Measurements from ENCODE around the gene ADAMTS9.
"Not testable (repeated sequence)": the region's sequence is repeated elsewhere in the genome, so short reads cannot be mapped to it uniquely, and the experiment has no call there.

The ADAMTS9 gene

DNA sequence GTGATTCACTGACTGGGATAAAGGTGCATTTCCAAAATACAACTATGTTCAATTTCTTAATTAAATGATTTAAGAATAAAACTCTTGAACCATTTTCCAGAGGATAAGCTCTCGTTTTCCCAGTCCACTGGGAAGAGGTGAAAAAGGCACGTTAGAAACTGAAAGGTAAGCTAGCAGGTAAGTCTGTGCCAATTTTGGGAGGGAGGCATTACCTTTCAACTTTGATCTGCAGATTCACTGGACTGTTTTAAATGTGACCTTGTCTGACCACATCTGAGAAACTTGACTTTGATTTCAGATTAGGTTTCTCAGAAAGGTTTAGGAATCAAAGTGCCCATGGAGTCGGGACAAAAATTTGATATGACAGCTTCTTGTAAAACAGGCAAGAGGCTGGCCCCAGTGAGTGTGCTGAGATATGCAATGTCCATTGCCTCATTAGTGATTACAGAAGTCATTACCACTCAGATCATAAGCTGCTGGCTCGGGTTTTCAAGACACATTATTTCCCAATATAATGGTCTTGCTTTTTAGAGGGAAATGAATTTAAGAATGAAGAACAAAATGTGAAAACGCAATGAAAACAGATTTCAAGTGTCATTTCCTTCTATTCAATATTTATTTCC, 118.8 kb downstream of the ADAMTS9 start:
- ATAC-seq, result no peak

DNA sequence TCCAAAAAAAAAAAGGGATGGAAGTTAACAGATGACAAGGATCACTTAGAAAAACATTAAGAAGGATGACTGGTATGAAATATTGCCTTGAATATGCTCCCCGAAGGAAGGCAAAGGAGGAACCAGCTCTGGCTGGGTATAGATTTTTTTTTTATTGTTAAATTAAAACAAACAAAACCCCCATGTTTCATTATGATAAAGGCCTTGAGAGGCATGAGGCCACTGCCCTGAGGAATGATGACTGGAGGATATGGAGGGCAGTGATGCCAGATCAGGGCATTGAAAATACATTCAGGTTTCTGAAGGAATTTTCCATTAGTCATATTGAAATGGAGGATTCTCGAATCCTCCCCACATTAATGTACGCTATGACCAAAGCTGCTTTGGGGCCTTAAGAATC, 120.9 kb downstream of the ADAMTS9 start:
- no peak for ATAC-seq

DNA sequence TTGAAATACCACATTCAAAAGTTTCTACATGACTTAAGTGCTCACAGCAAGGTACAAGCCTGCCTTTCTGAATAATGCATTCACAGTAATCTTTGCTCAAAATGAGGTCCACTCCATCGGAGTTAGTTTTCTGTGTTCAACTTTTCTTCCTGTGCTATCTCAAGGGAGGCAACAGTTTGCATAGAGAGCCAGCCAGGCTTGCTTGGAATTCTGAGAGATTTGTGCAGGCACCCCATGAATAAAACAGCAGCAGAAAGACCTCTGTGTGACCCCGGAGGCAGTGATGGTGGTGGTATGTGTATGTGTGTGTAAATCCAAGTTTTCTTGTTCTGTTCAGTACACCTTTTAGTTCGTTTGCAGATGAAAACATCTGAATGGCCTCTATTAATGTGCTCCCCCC, 124.0 kb downstream of the ADAMTS9 start:
- no peak for ATAC-seq

DNA sequence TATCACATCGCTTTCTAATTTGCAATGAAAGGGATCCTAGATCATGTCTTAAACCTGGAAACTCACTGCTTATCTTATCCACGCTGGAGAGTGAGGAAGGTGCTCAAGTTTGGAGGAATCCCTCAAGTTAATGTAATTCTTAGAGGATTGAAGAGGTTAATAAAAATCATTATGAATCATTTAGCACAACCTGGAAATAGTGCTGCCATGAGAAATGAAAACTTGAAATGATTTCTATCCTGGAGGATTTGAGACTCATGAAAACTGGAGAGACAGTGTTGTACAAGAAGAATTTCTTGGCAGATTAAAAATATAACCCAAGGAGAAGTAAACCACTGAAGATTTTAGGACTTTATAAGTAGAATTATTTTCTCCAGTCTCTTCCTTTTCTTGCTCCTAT, 125.9 kb downstream of the ADAMTS9 start:
- no peak for ATAC-seq

DNA sequence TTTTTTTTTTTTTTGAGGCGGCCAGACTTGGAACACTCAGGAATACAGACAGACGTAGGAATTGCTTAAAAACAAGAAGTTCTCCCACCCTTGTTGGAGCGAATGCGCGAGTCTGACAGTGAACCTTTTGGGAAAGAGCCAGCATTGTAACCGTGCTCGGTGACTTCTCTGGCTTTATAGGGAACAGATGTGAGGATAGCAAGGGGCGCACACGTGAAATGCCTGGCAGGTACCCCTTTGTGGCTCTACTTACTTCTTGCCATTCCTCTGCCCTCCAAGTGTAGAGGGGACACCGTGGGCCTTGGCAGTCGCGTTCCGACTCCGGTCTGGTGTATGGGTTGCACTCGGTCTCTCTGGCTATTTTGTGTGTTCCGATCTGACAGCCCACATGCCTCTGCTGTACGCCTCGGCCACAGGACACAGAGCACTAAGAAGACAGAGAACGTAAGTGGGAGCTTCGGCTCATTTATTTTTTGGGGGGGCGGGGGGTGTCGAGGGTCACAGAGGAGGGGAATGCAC, 126.4 kb downstream of the ADAMTS9 start:
- no peak for ATAC-seq

DNA sequence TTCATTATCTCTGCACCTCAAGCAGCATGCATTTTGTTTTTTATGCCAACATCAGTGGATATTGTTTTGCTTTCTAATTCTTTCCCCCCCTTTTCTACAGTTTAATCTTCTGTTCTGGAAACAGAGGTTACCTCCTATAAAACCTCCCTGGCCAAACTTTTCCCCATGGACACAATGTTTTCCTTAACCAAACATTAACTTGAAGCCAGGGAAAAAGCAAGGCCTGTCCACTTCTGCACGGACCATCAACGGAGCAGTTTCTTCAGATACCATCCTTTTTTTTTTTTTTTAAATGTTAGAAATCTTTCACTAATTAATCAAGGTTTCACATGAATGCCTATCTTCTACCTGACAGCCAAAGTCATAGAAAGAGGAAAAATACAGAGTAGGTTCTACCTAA, 127.0 kb downstream of the ADAMTS9 start:
- ATAC-seq, result no peak

DNA sequence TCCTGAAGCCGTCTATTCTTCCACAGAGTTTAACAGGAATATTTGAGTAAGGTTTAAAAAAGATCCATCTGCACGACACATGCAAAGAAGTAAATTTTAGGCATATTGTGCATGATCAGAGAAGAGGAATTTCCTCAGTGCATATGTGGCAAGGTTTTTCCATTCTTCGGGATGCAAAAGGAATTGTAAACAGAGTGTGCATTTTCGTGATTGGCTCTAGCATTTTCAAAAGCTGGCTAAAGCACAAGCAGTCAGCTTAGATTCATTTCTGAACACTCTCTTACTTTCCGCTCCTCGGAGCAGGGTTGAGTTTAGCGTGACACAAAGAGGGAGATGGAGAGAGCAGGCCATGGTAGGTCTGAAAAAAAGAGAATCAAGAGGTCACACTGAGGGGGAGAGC, 128.2 kb downstream of the ADAMTS9 start:
- no peak for ATAC-seq

DNA sequence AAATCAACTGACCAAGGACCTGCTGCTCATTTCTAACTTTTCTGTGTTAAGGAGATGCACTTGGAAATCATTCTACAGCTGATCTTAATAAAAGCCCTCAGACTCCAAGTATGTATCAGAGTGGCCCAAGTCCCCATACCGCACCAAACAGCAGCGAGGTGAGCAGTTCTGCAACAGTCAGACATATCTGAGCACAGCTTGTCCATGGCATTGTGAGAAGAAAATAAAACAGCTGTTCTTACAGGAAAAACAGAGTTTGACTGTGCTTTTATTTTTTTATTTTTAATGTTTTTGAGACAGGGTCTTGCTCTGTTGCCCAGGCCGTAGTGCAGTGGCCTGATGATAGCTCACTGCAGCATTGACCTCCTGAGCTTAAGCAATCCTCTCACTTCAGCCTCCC, 131.8 kb downstream of the ADAMTS9 start:
- ATAC-seq, result no peak

DNA sequence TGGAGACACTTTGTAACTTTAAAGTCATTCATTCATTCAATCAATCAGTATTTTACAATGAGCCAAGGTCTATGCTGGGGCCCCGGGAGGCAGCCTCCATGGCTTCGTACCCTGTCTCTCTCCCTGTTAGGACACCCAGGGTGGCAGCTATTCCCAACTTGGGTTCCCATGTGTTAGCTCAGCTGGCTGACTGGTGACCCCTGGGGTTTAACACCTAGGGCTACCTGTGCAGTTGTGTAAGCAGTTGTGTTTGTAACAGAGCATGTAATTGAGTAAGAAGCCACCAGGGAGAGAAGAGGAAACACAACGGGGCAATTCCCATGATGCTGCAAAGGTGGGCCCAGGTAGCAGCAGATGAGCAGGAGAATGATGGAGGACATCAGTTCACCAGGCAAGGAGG, 132.4 kb downstream of the ADAMTS9 start:
- ATAC-seq, result no peak

DNA sequence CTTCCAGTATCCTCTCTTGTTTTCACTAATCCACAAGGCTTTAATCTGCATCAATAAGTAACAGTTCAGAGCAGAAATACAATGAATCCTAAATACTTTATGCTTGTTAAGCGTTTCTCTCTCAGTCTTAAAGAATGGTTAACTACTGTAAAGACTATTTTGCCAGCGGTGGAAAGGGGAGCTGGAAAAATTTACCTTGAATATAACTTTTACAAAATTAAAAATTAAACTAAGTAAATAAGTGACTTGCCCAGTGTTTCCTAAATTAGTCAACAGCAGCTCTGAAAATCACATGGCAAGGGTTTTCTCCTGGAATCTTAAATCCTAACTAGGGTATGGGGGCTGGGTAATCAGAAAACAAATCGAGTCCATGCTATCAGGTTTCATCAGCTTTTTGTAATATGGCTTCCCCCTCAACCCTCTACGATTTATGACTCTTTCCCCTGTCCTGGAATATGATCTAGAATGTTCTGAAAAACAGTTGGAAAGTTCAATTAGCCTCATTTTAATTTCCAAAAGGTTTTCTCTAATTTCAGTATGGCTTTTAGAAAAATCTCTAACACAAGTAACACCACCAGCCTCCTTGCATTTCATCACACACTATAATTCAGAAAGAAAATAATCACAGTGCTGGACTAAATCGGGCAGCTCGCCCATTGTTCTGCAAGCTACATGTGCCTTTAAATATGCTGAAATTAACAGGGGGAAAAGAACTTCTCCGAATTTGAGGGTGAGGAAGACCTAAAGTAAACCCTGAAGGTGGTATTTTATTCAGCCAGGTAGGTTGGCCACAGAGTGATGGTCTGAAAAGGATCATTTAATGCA, 133.5 kb downstream of the ADAMTS9 start:
- ATAC-seq, result no peak

DNA sequence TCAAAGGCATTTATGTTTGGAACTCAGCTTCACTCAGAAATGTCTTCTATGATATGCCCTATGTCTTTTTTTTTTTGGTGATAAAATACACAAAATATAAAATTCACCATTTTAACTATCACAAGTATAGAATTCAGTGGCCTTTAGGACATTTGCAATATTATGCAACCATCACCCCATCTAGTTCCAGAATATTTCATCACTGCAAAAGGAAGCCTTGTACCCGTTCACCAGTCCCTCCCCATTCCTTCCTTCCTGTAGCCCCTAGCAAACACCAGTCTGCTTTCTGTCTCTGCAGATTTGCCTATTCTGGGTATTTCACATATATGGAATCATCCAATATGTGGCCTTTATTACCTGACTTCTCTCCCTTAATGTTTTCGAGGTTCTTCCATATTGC, 134.8 kb downstream of the ADAMTS9 start:
- no peak for ATAC-seq

DNA sequence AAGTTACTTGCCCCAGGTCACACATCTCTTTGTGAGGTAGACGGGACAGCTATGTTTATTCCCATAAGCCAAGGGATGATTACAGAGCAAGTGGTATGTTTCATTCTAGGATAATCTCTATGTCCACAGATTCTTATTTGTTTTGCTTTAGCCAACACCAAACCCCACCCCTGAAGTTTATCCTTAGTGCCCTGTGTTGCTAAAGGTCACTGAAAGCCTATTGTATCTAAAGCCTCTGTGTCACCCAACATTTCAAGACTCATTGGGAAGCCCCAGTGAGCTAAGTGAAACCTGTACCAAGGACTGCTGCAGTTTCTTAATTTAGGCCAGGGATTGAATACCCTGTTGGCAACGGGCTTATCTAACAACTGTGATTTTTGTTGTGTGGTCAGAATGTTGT, 135.6 kb downstream of the ADAMTS9 start:
- no peak for ATAC-seq

DNA sequence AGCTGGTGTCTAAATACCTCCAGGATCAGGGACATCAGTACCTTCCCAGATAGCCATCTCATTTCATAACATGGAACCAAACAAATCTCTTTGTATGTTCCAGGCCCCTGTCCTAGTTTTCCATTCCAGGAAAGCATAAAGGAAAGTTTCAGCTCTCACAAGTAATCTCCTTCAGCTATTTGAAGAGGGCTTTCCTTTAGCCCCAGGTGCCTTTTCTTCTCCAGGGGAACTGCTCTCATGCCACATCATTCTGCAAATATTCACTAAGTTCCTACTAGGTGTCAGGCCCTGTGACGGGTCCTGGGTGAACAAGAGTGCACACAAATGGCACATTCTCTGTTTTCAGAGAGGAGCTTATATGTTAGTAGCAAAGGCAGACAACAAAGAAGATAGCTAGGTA, 136.1 kb downstream of the ADAMTS9 start:
- no peak for ATAC-seq

DNA sequence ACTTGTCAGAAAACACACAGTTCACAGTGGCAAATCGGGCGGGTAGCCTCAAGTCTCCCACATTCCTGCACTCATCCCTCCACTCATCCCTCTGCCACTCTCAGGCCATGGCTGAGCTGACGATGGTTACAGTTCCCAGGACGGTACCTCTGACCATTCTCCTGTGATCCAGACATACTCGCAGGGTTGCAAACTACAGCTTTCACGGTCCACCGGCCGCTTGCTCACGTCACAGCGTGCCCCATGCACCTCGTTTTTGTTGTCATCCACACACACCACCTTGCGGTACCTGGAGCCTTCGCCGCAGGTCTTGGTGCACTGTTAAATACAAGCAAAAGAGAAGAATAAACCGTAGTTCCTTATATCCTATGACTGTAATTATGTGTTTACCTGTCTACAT, 137.1 kb downstream of the ADAMTS9 start:
- no peak for ATAC-seq

DNA sequence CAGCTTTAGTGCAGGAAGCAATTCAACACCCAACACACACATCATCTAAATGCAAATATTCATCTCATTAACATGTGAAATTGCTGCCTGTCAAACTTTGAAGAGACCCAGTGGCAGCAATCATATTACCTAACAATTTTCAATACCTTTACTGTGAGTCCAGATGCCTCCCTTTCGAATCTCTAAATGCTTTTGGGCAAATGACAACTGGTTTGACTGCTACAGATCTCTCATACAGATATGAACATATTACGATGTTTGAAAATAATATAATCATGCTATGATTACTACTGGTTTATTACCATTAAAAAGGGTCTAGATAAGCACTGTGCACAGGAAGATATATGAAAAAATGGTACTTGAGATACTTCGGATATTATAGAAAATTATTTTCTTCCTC, 137.9 kb downstream of the ADAMTS9 start:
- no peak for ATAC-seq

DNA sequence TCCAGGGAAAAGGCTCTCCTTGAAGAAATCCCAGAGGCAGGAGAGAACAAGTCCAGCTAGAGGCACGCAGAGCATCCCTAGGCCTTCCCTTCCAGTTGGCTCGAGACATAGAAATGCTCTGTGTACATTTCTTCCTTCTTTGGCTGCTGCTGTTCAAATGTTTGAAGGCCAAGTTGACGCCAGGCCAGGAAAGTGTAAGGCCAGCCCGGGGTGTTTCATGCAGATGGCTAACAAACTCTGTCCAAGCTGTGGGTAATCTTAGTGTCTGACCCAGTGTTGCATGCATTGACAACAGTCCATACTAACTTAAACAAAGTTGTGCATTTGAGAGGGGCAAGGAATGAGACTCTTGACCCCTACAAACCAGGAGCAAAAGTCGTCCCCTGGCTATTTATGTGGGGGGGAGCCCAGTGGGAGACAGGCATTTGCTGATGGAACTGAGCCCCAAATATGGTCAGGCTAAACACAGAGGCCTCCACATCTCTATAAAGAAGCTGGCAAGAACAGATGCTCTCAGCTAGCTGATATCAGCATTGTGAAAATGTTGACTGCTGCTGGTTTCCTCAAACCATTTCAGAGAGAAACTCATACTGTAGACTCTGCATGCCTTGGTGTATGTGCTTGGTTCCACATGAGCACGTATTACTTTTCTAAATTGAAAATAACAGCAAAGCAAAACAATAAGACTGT, 139.5 kb downstream of the ADAMTS9 start:
- no peak for ATAC-seq

DNA sequence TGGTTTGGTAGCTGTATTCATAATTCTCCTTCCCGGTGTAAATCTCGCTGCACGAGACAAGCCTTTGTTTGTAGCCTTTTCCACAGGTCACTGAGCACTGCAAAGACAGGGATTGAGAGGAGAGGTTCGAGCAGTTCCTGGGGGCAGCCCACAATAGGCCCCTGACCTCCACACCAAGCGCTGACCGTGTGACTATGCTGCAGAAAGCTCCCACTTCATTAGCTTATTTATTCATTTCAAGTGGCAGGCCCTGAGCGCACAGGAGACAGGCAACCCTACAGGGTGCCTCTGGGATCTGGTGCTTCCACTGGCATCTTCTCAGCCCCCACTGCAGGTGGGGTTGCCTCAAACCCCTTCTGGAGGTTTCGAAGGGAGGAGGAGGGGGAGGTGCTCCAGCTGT, 140.9 kb downstream of the ADAMTS9 start:
- ATAC-seq, result no peak

DNA sequence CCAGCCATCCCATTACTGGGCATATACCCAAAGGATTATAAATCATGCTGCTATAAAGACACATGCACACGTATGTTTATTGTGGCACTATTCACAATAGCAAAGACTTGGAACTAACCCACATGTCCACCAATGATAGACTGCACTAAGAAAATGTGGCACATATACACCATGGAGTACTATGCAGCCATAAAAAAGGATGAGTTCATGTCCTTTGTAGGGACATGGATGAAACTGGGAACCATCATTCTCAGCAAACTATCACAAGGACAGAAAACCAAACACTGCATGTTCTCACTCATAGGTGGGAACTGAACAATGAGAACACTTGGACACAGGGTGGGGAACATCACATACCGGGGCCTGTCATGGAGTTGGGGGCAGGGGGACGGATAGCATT, 142.6 kb downstream of the ADAMTS9 start:
- ATAC-seq, result not testable (repeated sequence)

DNA sequence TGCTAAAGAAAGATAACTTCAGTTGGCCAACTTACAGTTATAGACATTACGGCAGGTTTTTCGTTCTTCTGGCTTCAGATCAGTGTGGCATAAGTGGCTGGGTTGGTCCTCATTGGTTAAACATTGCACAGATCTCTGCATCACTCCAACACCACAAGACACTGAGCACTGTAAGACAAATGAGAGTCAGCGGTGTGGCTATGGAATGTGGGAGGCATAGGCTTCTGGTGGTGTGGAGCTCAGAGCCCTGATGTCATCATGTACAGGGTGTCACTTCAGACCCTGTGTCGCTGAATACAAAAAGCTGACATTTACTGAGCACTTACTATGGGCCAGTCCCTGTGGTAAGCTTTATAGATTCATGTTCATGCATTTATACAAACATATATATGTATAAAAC, 146.0 kb downstream of the ADAMTS9 start:
- ATAC-seq, result no peak

DNA sequence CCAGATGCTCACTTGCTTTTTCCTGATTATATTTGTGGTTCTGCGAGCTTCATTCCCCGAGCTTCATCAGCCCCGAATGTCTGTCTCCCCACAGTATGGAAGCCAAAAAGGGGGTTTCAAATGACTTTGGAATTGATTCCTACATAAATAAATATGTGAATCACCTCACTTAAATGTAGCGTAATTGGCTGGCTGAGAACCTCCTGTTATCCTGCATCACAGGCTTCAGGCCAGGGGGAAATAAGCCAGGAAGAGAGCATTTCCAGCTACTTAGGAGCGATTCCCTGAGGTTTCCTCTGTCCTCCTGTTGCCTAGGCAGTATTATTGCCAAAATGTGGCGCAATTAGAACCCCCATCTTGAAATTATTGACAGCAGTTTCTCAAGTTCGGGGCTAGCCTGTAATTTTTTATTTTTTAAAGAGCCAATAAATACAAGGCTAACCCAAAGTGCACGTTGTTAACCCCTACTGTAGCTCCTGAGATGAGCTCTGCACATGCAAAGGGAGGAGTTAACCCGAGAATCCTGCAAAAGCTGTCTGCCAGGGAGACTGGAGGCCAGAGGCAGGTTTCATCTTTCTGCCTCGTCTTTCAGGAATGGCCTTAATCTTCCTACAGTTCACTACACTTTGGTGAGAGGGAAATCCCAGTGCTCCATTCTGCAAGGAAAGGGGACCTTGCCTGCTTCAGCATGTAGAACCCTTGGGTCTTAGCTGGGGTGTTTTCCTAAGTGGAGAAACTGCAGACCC, 148.2 kb downstream of the ADAMTS9 start:
- no peak for ATAC-seq

DNA sequence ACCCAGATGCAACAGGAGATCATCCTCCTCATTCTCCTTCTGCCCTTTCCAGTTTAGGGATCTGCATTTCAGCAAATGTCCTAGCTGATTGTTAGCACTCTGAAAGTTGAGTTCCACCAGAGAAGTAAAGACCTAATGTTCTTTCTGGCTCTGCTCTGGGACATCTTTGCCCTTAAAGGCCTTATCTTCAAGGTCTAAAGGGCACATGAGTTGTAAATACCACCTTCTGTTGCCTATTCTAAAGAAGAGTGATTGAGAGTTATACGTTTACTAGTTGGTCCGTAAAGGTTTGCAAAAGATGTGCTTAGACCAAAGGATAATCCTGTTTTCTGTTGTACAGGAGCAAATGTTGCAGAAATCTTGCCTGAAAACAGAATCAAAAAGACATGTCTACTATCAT, 151.6 kb downstream of the ADAMTS9 start:
- no peak for ATAC-seq

DNA sequence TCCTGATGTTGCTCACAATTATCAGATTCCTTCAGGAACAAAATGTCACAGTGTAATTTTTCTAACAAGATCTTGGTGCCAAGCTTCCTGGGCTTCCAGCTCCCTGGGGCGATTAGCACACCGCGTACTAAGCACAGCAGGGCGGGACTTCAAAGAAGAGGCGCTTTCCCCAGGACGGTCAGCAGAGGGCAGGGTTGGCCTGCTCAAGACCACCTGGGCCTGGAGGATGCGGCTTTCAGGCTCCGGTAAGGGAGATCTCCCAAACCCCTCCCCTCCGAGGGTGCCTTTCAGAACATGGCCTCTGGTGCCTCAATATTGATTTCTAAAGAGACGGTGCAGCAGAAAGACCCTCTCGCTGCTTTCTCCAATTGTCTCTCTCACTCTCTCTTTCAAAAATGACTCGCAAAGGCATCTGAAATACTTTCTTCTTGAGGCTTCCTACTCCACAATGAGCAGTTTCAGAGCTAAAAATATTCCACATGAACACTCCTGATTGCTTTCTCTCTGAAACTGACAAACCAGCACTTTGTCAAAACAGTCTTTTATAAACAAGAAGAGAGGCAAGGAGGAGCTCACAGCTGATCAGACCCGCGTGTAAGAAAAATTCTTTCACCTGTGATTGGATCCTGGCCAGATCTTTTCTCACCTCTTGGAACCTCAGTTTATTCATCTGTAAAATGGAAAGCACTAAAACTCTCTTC, 154.0 kb downstream of the ADAMTS9 start:
- peak; percentile 53 to 58 for ATAC-seq
